SK-N-MC (cell line): Measurements from ENCODE around the gene HOXD12.

ENCODE experiments used
- DNase-seq: peaks from one replicate; pipeline ENCODE4 v3.0.0-alpha.2; 2011; ENCODE audit warnings: low read depth, low spot score
- H3K27ac ChIP-seq: fragments of 200-600 bp; sonication (generic); 2 replicates; pipeline ENCODE4 v1.5.1; 2016; ENCODE audit warnings: mixed run types
- H3K36me3 ChIP-seq: fragments of 200-600 bp; sonication (generic); 2 replicates; pipeline ENCODE4 v1.6.1; 2017; ENCODE audit warnings: antibody characterized with exemption, low read length, mixed read lengths; ENCODE audit not compliant: insufficient read depth
- H3K4me3 ChIP-seq: fragments of 200-600 bp; sonication (generic); 2 replicates; pipeline ENCODE4 v1.5.1; 2016
- H3K9ac ChIP-seq: fragments of 200-600 bp; sonication (generic); 2 replicates; pipeline ENCODE4 v1.8.0; 2017; ENCODE audit warnings: mixed run types, mixed read lengths; ENCODE audit not compliant: insufficient read length
- H3K9me3 ChIP-seq: fragments of 200-600 bp; sonication (generic); 2 replicates; pipeline ENCODE4 v1.6.1; 2017; ENCODE audit warnings: low read depth, mild to moderate bottlenecking, antibody characterized with exemption, low read length, moderate library complexity, mixed read lengths
- EZH2 ChIP-seq: fragments of 200-600 bp; sonication (generic); IDR thresholded peaks from one replicate; pipeline ENCODE4 v1.6.1; 2017; ENCODE audit warnings: antibody characterized with exemption
- FOXP2 ChIP-seq: optimal IDR thresholded peaks from 2 replicates; pipeline ENCODE3; 2011; ENCODE audit warnings: mild to moderate bottlenecking, moderate library complexity; ENCODE audit not compliant: insufficient read depth; ENCODE audit errors: extremely low read length, control extremely low read depth
- POLR2AphosphoS5 ChIP-seq: IDR thresholded peaks from 2 replicates; pipeline ENCODE4 v1.6.1; 2012; ENCODE audit warnings: mild to moderate bottlenecking, low read depth, low read length, borderline replicate concordance

Gene HOXD12

DNA sequence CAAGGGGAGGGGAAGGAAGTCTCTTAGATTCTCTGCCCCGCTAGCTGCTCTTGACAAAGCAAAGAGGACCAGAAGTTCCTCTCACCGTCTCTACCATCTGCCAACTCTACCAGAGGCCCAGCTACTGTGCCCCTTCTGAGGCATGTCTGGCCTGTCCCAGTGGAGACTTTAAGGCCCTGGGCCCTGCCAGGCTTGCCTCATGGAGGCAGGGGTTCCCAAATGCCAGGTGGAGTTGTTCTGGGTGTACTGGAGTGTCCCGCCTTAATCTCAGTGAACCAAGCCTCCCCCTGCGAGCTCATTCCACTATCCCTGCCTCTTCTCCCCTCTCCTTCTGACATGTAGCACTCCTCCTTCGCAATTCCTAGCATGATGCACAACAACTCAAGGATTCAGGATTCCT is 2.2 kb downstream of the HOXD12 start:
- H3K9ac ChIP-seq: no peak overlapping the region
- H3K9me3 ChIP-seq: no peaks in the 10 kb centered on the region
- no peak for DNase-seq
- H3K27ac ChIP-seq: peak overlapping the region; percentile 84
- no peaks in the 10 kb centered on the region for H3K36me3 ChIP-seq
- TF ChIP-seq EZH2 (no peak), FOXP2 (no peak), POLR2AphosphoS5 (no peak)
- no peak overlapping the region; the same call in 1 of the 2 replicates for H3K4me3 ChIP-seq

DNA sequence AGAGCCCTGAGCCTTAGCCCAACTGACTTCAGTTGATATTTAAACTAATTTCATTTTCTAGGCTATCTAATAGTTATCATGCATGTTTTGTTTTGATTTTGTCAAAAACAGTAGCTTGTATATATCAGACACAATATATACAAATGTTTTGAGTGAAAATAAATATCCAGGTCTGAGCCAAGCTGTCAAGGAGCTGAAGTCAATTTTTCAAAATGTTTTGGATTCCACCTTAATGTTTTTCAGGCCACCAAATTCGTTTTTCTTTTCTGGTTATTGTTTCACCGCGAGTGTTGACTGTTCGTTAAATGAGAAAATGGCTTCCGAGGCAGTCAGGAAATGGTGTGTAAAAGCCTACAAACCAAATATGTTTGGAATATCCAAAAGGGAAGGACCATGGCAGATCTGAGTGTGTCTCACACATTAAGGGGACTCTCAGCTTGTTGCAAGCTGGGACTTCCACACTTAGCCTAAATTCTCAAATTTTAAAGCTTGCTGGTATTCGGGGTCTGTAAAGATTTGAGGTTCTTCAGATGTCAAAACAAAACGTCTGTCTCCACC is 2.8 kb downstream of the HOXD12 start:
- no peak for DNase-seq
- no peaks in the 10 kb centered on the region for H3K9me3 ChIP-seq
- peak overlapping the region; percentile 85 for H3K9ac ChIP-seq
- peak overlapping the region; percentile 96; the same call in 1 of the 2 replicates for H3K4me3 ChIP-seq
- peak overlapping the region; percentile 96 for H3K27ac ChIP-seq
- TF ChIP-seq EZH2: no peak
- no peak for TF ChIP-seq POLR2AphosphoS5
- no peak for TF ChIP-seq FOXP2
- no peaks in the 10 kb centered on the region for H3K36me3 ChIP-seq

DNA sequence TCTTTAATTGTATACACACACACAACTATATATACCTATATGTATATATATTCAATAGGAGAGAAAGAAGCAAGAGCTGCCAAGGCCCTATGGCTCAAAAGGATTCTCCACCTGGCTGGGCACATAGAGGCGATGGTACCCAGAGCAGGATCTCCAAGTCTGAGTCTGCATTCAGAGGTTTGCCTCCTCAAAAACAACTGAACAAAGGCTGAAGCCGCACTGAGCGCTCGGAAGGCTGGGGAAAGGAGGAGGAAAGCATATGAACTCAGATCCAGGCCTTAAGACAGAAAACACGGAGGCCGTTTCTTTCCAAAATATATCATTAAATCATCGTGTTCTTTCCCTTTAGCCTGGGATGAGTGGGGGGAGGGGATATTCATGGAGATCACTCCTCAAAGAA is 3.6 kb downstream of the HOXD12 start:
- TF ChIP-seq FOXP2: no peak
- TF ChIP-seq EZH2: no peak
- no peak for TF ChIP-seq POLR2AphosphoS5
- Histone ChIP-seq H3K36me3 (no peaks in the 10 kb centered on the region), H3K27ac (peak overlapping the region; percentile 96), H3K9ac (peak overlapping the region; percentile 85), H3K9me3 (no peaks in the 10 kb centered on the region), H3K4me3 (peak overlapping the region; percentile 96)
- DNase-seq: no peak

DNA sequence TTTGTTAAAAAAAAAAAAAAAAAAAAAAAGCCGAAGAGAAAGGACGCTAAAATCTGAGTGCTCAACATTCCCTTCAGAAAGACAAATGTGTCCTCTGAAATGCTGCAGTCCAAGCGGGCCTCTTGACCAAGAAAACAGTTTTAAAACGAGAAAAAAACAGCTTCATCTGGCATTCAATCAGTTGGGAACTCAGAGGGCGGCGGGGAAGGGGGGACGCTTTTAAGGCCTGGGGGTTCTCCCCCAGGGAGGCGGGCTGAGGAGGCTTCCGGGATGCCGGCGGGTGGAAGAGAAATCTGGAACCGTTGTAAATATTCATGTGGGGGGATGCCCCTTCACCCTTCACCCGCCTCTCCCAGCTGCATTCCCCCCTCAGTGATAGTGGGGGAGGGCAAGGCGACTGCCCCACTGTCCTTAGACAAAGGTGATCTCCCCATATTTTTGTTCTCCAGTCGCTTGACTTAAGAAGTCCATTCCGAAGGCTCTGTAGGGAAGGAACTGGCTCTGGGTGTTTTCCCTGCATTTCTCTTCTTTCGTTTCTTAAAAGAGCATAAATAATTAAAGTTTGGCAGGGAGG is 4.2 kb downstream of the HOXD12 start:
- peak overlapping the region; percentile 96 for H3K4me3 ChIP-seq
- H3K36me3 ChIP-seq: peaks cover under 1% of the 10 kb centered on the region
- no peaks in the 10 kb centered on the region for H3K9me3 ChIP-seq
- TF ChIP-seq POLR2AphosphoS5 (no peak; the same call in none of the 2 replicates), FOXP2 (peak; percentile 39)
- peak overlapping the region; percentile 85 for H3K9ac ChIP-seq
- no peak for DNase-seq
- peak overlapping the region; percentile 96 for H3K27ac ChIP-seq

DNA sequence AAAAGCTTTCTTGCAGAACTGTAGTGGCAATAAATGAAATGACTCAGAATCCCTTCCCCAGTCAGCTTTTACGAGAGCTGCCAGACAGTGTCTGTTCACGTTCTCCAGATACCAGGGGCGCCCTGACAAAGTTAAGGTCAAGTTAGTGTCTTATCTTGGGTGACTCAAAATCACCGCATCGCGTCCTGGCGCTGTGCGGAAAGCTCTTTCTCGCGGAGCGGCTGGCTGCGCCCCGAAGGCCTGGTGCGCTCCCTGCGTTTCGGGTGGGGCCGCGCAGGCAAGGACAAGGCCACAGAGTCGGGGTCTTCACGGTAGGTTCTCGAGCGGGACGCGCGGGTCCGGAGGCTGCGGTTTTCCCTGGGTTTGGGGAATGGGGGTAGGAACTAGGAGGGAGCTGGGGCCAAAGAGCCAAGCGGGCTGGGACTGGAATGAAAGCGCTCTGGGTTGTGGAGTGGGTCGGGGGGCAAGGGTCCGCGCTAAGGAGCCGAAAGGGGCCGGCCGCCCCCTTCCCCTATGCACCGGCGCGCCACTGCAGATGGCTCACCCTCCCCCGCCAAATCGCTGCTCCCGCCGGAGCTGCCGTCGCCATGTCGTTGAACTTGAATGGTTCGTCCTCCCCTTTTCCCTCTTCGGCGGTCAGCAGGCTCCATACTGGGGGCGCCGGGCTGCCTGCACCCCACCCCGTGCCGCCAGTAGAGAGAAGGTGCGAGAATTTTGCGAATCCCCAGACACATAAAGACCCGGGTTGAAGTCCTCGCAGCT is 4.9 kb downstream of the HOXD12 start:
- Histone ChIP-seq H3K9ac (peak overlapping the region; percentile 85), H3K9me3 (no peaks in the 10 kb centered on the region), H3K4me3 (peak overlapping the region; percentile 96), H3K36me3 (peaks cover 8% of the 10 kb centered on the region), H3K27ac (peak overlapping the region; percentile 96)
- no peak for TF ChIP-seq EZH2
- peak; percentile 61 for TF ChIP-seq POLR2AphosphoS5
- DNase-seq: peak; percentile 80

DNA sequence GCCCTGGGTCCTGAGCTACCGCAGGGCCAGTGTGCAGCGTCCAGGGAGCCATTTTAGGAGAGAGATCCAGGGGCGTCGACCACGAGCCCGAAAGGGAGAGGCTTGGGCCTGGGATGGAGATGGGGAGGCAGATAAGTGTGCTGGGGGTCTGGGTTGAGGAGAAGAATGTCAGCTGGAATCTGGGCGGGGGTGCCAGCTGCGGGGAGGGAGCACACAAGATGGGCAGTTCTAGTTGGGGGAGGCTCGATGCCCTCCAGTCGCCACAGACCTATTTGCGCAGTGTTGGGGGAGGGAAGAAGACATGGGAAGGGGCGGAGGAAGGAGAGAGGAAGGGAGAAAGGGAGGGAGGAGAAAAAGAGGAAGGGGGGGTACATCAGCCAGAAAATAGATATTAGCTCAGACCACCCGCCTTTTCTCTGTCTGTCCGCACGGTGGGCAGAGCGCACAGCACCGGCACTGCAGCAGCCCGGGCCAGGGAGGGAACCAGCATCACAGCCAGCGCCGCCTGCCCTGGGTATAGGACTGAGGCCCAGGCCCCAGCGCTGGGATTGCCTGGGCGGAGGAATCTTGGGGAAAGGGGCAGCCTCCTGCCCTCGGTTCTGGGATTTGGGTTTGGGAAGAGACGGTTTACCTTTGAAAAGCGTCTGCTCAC is 5.6 kb downstream of the HOXD12 start:
- H3K27ac ChIP-seq: peak overlapping the region; percentile 96
- no peak for DNase-seq
- no peaks in the 10 kb centered on the region for H3K9me3 ChIP-seq
- H3K4me3 ChIP-seq: peak overlapping the region; percentile 96
- peaks cover 15% of the 10 kb centered on the region for H3K36me3 ChIP-seq
- peak overlapping the region; percentile 89 for H3K9ac ChIP-seq
- TF ChIP-seq EZH2 (no peak), POLR2AphosphoS5 (peak; percentile 78; the same call in 1 of the 2 replicates)

DNA sequence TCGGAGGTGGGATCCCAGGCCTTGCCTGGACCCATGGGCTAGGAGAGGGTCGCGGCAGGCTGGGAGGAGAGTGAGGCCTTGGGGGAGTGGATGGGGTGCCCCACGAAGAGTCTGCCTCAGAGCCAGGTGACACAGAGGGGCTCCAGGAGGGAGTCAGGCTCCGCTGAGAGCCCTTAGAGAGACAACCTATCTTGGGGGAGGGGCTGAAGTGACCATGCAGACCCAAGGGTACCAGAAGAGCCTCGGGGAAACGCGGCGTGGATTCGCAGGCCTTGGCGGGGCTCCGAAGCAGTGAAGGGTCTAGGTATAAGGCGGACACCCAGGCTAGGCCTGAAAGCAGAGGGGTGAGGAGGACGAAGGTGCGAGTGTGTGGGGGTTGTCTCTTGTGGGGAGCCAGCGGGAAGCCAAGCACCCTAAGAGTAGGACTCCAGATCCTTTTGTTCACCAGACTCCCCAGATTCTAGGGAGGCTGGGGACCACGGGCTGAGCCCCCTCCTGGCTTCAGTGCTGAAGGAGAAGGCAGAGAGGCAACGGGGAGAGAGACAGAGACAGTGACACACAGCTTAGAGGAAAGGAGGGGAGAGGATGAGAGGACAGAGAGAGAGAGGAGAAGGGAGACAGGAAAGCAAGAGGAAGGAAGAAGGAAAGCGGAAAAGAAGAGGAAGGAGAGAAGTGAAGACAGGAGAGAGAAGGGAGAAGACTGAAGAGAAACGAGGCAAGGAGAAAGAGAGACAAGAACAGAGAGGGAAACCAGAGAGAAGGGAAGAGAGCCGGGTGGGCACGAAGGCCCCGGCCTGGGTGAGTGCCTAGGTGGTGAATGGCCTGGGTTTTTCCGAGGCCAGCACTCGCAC is 6.4 kb downstream of the HOXD12 start:
- peak overlapping the region; percentile 96 for H3K4me3 ChIP-seq
- H3K9ac ChIP-seq: peak overlapping the region; percentile 89
- no peak for DNase-seq
- H3K9me3 ChIP-seq: no peaks in the 10 kb centered on the region
- H3K36me3 ChIP-seq: peaks cover 22% of the 10 kb centered on the region
- TF ChIP-seq POLR2AphosphoS5: no peak
- no peak for TF ChIP-seq FOXP2
- no peak for TF ChIP-seq EZH2
- peak overlapping the region; percentile 96 for H3K27ac ChIP-seq
